Sigmoid colon (tissue), 7 donors: ENCODE results near the gene DQX1. TPM values are rescaled to one million over a fixed set of nuclear protein-coding genes. Genes with fewer than 3 reads are reported as not detected.
"Not testable (repeated sequence)": the region's sequence is repeated elsewhere in the genome, so short reads cannot be mapped to it uniquely, and the experiment has no call there.

Experiments used
- DNase-seq: peaks from one replicate; pipeline ENCODE4 v3.0.0-alpha.2; 2019
- H3K27ac ChIP-seq, 4 donors: fragments of 200-600 bp; sonication (generic); one replicate each; pipeline ENCODE4 v1.5.1; 2016 to 2019; ENCODE audit warnings: mild to moderate bottlenecking in 1 of 4
- H3K27me3 ChIP-seq, 3 donors: fragments of 200-600 bp; sonication (generic); one replicate each; pipeline ENCODE4 v1.5.1; 2019; ENCODE audit warnings: mild to moderate bottlenecking in 1 of 3
- H3K36me3 ChIP-seq, 4 donors: fragments of 200-600 bp; sonication (generic); one replicate each; pipeline ENCODE4 v1.5.1; 2016 to 2019
- H3K4me1 ChIP-seq, 4 donors: fragments of 200-600 bp; sonication (generic); one replicate each; pipeline ENCODE4 v1.5.1; 2017 to 2019
- H3K4me3 ChIP-seq, 4 donors: fragments of 200-600 bp; sonication (generic); one replicate each; pipeline ENCODE4 v1.5.1; 2017 to 2019; ENCODE audit warnings: mild to moderate bottlenecking in 2 of 4, moderate library complexity in 1 of 4
- H3K9me3 ChIP-seq, 4 donors: fragments of 200-600 bp in 3 of 4; sonication (generic) in 3 of 4; one replicate each; pipeline versions ENCODE4 v1.5.1 to v1.6.1; 2013 to 2019
- CTCF ChIP-seq, 4 experiments: fragments of 450-650 bp in 3 of 4; fragments of 200-600 bp in 1 of 4; IDR thresholded peaks; one replicate each; pipeline ENCODE4 v1.5.1; 2016 to 2019; ENCODE audit warnings: antibody characterized with exemption in 4 of 4, mild to moderate bottlenecking in 3 of 4, moderate library complexity in 2 of 4
- EP300 ChIP-seq, 4 donors: sonication (generic); formaldehyde crosslinking; IDR thresholded peaks; one replicate each; pipeline ENCODE4 v1.6.1; 2017; ENCODE audit warnings: antibody characterized with exemption in 4 of 4
- POLR2A ChIP-seq, 2 donors: fragments of 450-650 bp; IDR thresholded peaks; one replicate each; pipeline ENCODE4 v1.6.1; 2016; ENCODE audit warnings: antibody characterized with exemption in 2 of 2, mild to moderate bottlenecking in 2 of 2, moderate library complexity in 2 of 2
- POLR2AphosphoS5 ChIP-seq, 4 donors: sonication (generic); formaldehyde crosslinking; IDR thresholded peaks; one replicate each; pipeline ENCODE4 v1.6.1; 2017; ENCODE audit warnings: antibody characterized with exemption in 4 of 4
- WGBS, 2 donors: extraction: QIAGEN DNeasy Blood & Tissue Kit; methylation state at CpG; one replicate each; pipeline ENCODE4 v1.1.7; 2013; 5-methylcytosine and 5-hydroxymethylcytosine counted together
- intact Hi-C: fragments of 100-400 bp; cut with DNase I; formaldehyde crosslinking; loops from one replicate; pipeline ENCODE4 v1.15.1; 2023
- polyA plus RNA-seq, 3 donors: library from polyadenylated mRNA; stranded (reverse); fragments of 200-250 nt; gene quantifications; one replicate each; pipeline ENCODE4 v1.2.3, GENCODE V29; 2013
- total RNA-seq, 4 donors: library from RNA; depleted of rRNA; stranded (reverse); fragments of >200 nt; gene quantifications; one replicate each; pipeline ENCODE4 v1.1.0, GENCODE V29; 2016
- donor health status: healthy with polysubstance abuse.
- donor health status: Bipolar disorder and iron deficiency.
- donor health status: healthy.

DQX1 gene
- total and polyA plus RNA-seq, 7 donors: 7.2 to 15.6 (median 13.2) TPM; not detected in 4

GRCh38 chr2:74489906-74490305 lies 36.1 kb downstream of the DQX1 start:
- Histone ChIP-seq H3K4me1 (no peaks in the 10 kb centered on the region), H3K4me3 (no peak overlapping the region), H3K36me3 (peaks cover 0 to 94% (median 46%) of the 10 kb centered on the region in 4 donors), H3K27ac (no peak overlapping the region), H3K27me3 (no peaks in the 10 kb centered on the region), H3K9me3 (no peaks in the 10 kb centered on the region)
- intact Hi-C loops: no loop called here
- TF ChIP-seq EP300 (IDR thresholded peaks at IDR 0.05) (no peak), POLR2A (IDR thresholded peaks at IDR 0.05) (no peak), CTCF (IDR thresholded peaks at IDR 0.05) (no peak)
- WGBS, 2 donors: 95 to 97% methylated on average over 9 of the region's 9 CpGs
- no peak for DNase-seq

- no peak overlapping the region for H3K4me3 ChIP-seq
- no peaks in the 10 kb centered on the region for H3K9me3 ChIP-seq
- intact Hi-C loops: no loop called here
- H3K4me1 ChIP-seq: peaks cover 0 to 8% (median 5%) of the 10 kb centered on the region in 4 donors
- no peaks in the 10 kb centered on the region for H3K27me3 ChIP-seq
- TF ChIP-seq POLR2A (IDR thresholded peaks at IDR 0.05) (no peak), CTCF (IDR thresholded peaks at IDR 0.05) (no peak), EP300 (IDR thresholded peaks at IDR 0.05) (no peak), POLR2AphosphoS5 (IDR thresholded peaks at IDR 0.05) (no peak)
- peaks cover 0 to 88% (median 46%) of the 10 kb centered on the region in 4 donors for H3K36me3 ChIP-seq
- DNase-seq: no peak
- 94 to 96% methylated on average over 9 of the region's 9 CpGs for WGBS, 2 donors
- no peak overlapping the region for H3K27ac ChIP-seq
Observed at GRCh38 chr2:74488643-74489481, 37.2 kb downstream of the DQX1 start.

GRCh38 chr2:74486141-74486540 lies 39.9 kb downstream of the DQX1 start:
- no peak for DNase-seq
- 94 to 97% methylated on average over 2 of the region's 2 CpGs for WGBS, 2 donors
- intact Hi-C loops: no loop called here
- TF ChIP-seq EP300 (IDR thresholded peaks at IDR 0.05) (no peak), POLR2AphosphoS5 (IDR thresholded peaks at IDR 0.05) (no peak), CTCF (IDR thresholded peaks at IDR 0.05) (no peak), POLR2A (IDR thresholded peaks at IDR 0.05) (no peak)
- H3K4me3 ChIP-seq: no peak overlapping the region
- H3K27ac ChIP-seq: no peak overlapping the region
- peaks cover 0 to 27% (median 21%) of the 10 kb centered on the region in 4 donors for H3K4me1 ChIP-seq
- no peaks in the 10 kb centered on the region for H3K9me3 ChIP-seq
- peaks cover 0 to 61% (median 25%) of the 10 kb centered on the region in 4 donors for H3K36me3 ChIP-seq
- no peaks in the 10 kb centered on the region for H3K27me3 ChIP-seq

- Histone ChIP-seq H3K27ac (peak overlapping the region; percentile 87 to 92 (median 90)), H3K36me3 (peaks cover 0 to 58% (median 11%) of the 10 kb centered on the region in 4 donors)
Observed at GRCh38 chr2:74483675-74484164, 42.3 kb downstream of the DQX1 start.

More at GRCh38 chr2:74483675-74484164, 42.3 kb downstream of the DQX1 start:
- Histone ChIP-seq H3K4me3 (peak overlapping the region; percentile 62 to 79 (median 76)), H3K4me1 (peaks cover 0 to 33% (median 28%) of the 10 kb centered on the region in 4 donors)
- not testable (repeated sequence) for H3K9me3 ChIP-seq, H3K27me3 ChIP-seq, DNase-seq
- WGBS, 2 donors: 84 to 86% methylated on average over 19 of the region's 19 CpGs
- intact Hi-C loops: loop anchor here (1.0 to 2.0 kb wide), 4 partner anchors 24 to 104 kb away; partner anchors contain the start of genes AUP1, DOK1, HTRA2 and PCGF1
